Sigmoid colon (tissue), 7 donors: ENCODE results near the gene C5orf52. TPM values are rescaled to one million over a fixed set of nuclear protein-coding genes. Genes with fewer than 3 reads are reported as not detected.
"Not testable (repeated sequence)": the region's sequence is repeated elsewhere in the genome, so short reads cannot be mapped to it uniquely, and the experiment has no call there.

ENCODE experiments used
- DNase-seq: peaks from one replicate; pipeline ENCODE4 v3.0.0-alpha.2; 2019
- H3K27ac ChIP-seq, 4 donors: fragments of 200-600 bp; sonication (generic); one replicate each; pipeline ENCODE4 v1.5.1; 2016 to 2019; ENCODE audit warnings: mild to moderate bottlenecking in 1 of 4
- H3K27me3 ChIP-seq, 3 donors: fragments of 200-600 bp; sonication (generic); one replicate each; pipeline ENCODE4 v1.5.1; 2019; ENCODE audit warnings: mild to moderate bottlenecking in 1 of 3
- H3K36me3 ChIP-seq, 4 donors: fragments of 200-600 bp; sonication (generic); one replicate each; pipeline ENCODE4 v1.5.1; 2016 to 2019
- H3K4me1 ChIP-seq, 4 donors: fragments of 200-600 bp; sonication (generic); one replicate each; pipeline ENCODE4 v1.5.1; 2017 to 2019
- H3K4me3 ChIP-seq, 4 donors: fragments of 200-600 bp; sonication (generic); one replicate each; pipeline ENCODE4 v1.5.1; 2017 to 2019; ENCODE audit warnings: mild to moderate bottlenecking in 2 of 4, moderate library complexity in 1 of 4
- H3K9me3 ChIP-seq, 4 donors: fragments of 200-600 bp in 3 of 4; sonication (generic) in 3 of 4; one replicate each; pipeline versions ENCODE4 v1.5.1 to v1.6.1; 2013 to 2019
- EP300 ChIP-seq, 4 donors: sonication (generic); formaldehyde crosslinking; IDR thresholded peaks; one replicate each; pipeline ENCODE4 v1.6.1; 2017; ENCODE audit warnings: antibody characterized with exemption in 4 of 4
- POLR2A ChIP-seq, 2 donors: fragments of 450-650 bp; IDR thresholded peaks; one replicate each; pipeline ENCODE4 v1.6.1; 2016; ENCODE audit warnings: antibody characterized with exemption in 2 of 2, mild to moderate bottlenecking in 2 of 2, moderate library complexity in 2 of 2
- POLR2AphosphoS5 ChIP-seq, 4 donors: sonication (generic); formaldehyde crosslinking; IDR thresholded peaks; one replicate each; pipeline ENCODE4 v1.6.1; 2017; ENCODE audit warnings: antibody characterized with exemption in 4 of 4
- WGBS, 2 donors: extraction: QIAGEN DNeasy Blood & Tissue Kit; methylation state at CpG; one replicate each; pipeline ENCODE4 v1.1.7; 2013; 5-methylcytosine and 5-hydroxymethylcytosine counted together
- intact Hi-C: fragments of 100-400 bp; cut with DNase I; formaldehyde crosslinking; loops from one replicate; pipeline ENCODE4 v1.15.1; 2023
- polyA plus RNA-seq, 3 donors: library from polyadenylated mRNA; stranded (reverse); fragments of 200-250 nt; gene quantifications; one replicate each; pipeline ENCODE4 v1.2.3, GENCODE V29; 2013
- total RNA-seq, 4 donors: library from RNA; depleted of rRNA; stranded (reverse); fragments of >200 nt; gene quantifications; one replicate each; pipeline ENCODE4 v1.1.0, GENCODE V29; 2016
- TF ChIP-seq, protein P1 (sequence below), 4 experiments: fragments of 450-650 bp in 3 of 4; fragments of 200-600 bp in 1 of 4; IDR thresholded peaks; one replicate each; pipeline ENCODE4 v1.5.1; 2016 to 2019; ENCODE audit warnings: antibody characterized with exemption in 4 of 4, mild to moderate bottlenecking in 3 of 4, moderate library complexity in 2 of 4
- donor health status: healthy with polysubstance abuse.
- donor health status: Bipolar disorder and iron deficiency.
- donor health status: healthy.

Gene C5orf52
- total and polyA plus RNA-seq, 7 donors, result 0.48 TPM; not detected in 6

GRCh38 chr5:157681048-157681447 is 9.7 kb downstream of the C5orf52 start:
- peak in 2 of 4 donors; percentile 29 to 68 for TF ChIP-seq POLR2AphosphoS5 (IDR thresholded peaks at IDR 0.05)
- TF ChIP-seq POLR2A (IDR thresholded peaks at IDR 0.05), result no peak
- Histone ChIP-seq H3K27ac (peak overlapping the region in 1 of 4 donors; percentile 32), H3K4me3 (no peak overlapping the region), H3K27me3 (no peaks in the 10 kb centered on the region), H3K4me1 (peaks cover 0 to 14% (median 3%) of the 10 kb centered on the region in 4 donors), H3K36me3 (no peaks in the 10 kb centered on the region), H3K9me3 (no peaks in the 10 kb centered on the region)
- WGBS, 2 donors, result 78 to 91% methylated on average over 4 of the region's 4 CpGs
- DNase-seq, result no peak
- intact Hi-C loops, result no loop called here

DNA sequence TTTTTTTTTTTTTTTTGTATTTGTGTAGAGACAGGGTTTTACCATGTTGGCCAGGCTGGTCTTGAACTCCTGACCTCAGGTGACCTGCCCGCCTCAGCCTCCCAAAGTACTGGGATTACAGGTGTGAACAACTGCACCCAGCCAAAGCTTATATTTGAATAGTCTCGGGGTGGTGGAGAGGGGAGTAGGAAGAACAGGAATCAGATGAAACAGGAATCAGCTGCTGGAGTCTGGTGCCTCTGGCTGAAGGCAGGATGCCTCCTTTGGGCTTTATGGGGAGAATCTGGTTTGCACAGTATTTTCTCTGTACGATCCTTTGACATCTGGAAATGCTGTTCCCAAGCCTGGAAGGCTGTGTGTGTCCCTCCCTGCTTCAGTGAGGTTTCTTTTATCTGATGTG is 10.9 kb downstream of the C5orf52 start:
- H3K4me1 ChIP-seq, result peaks cover 0 to 14% (median 3%) of the 10 kb centered on the region in 4 donors
- H3K4me3 ChIP-seq, result no peak overlapping the region
- no peaks in the 10 kb centered on the region for H3K36me3 ChIP-seq
- TF ChIP-seq POLR2AphosphoS5 (IDR thresholded peaks at IDR 0.05) (no peak), POLR2A (IDR thresholded peaks at IDR 0.05) (no peak), EP300 (IDR thresholded peaks at IDR 0.05) (no peak)
- TF ChIP-seq, protein P1, sequence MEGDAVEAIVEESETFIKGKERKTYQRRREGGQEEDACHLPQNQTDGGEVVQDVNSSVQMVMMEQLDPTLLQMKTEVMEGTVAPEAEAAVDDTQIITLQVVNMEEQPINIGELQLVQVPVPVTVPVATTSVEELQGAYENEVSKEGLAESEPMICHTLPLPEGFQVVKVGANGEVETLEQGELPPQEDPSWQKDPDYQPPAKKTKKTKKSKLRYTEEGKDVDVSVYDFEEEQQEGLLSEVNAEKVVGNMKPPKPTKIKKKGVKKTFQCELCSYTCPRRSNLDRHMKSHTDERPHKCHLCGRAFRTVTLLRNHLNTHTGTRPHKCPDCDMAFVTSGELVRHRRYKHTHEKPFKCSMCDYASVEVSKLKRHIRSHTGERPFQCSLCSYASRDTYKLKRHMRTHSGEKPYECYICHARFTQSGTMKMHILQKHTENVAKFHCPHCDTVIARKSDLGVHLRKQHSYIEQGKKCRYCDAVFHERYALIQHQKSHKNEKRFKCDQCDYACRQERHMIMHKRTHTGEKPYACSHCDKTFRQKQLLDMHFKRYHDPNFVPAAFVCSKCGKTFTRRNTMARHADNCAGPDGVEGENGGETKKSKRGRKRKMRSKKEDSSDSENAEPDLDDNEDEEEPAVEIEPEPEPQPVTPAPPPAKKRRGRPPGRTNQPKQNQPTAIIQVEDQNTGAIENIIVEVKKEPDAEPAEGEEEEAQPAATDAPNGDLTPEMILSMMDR (IDR thresholded peaks at IDR 0.05), result no peak
- H3K27ac ChIP-seq, result no peak overlapping the region
- DNase-seq, result no peak
- intact Hi-C loops, result no loop called here
- 55 to 78% methylated on average over 3 of the region's 3 CpGs for WGBS, 2 donors
- no peaks in the 10 kb centered on the region for H3K9me3 ChIP-seq
- H3K27me3 ChIP-seq, result no peaks in the 10 kb centered on the region

- WGBS, 2 donors, result 68 to 88% methylated on average over 14 of the region's 14 CpGs
Observed at GRCh38 chr5:157686276-157687197, 15.2 kb downstream of the C5orf52 start.

DNA sequence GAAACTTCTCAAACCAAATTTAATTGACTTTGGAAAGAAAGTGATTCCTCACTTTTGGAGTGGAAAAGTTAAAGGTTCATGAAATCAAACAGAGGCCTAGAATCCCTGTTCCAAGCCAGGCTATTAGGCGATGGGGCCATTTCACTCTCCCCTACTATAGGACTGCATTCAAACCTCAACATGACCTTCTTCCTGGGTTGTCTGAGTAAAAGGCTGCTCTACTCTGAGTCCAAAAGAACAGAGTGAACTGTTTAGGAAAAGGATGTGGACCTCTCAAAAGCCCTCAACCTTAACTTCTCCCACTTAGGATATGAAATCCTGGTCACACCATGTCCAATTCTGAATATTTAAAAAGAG is 15.8 kb downstream of the C5orf52 start:
- 89 to 92% methylated on average over 1 of the region's 1 CpG for WGBS, 2 donors
- Histone ChIP-seq H3K27me3 (no peaks in the 10 kb centered on the region), H3K4me3 (no peak overlapping the region), H3K36me3 (no peaks in the 10 kb centered on the region), H3K4me1 (no peaks in the 10 kb centered on the region), H3K27ac (no peak overlapping the region), H3K9me3 (no peaks in the 10 kb centered on the region)
- DNase-seq, result no peak
- TF ChIP-seq POLR2A (IDR thresholded peaks at IDR 0.05) (no peak), POLR2AphosphoS5 (IDR thresholded peaks at IDR 0.05) (no peak), EP300 (IDR thresholded peaks at IDR 0.05) (no peak)
- TF ChIP-seq, protein P1 (IDR thresholded peaks at IDR 0.05), result no peak
- intact Hi-C loops, result no loop called here

More at GRCh38 chr5:157686276-157687197, 15.2 kb downstream of the C5orf52 start:
- H3K4me3 ChIP-seq, H3K9me3 ChIP-seq, H3K27me3 ChIP-seq, DNase-seq, intact Hi-C loops, H3K4me1 ChIP-seq, H3K36me3 ChIP-seq, H3K27ac ChIP-seq: not testable (repeated sequence)

GRCh38 chr5:157689942-157690689 is 18.8 kb downstream of the C5orf52 start:
- no peak overlapping the region for H3K27ac ChIP-seq
- intact Hi-C loops, result no loop called here
- TF ChIP-seq POLR2A (IDR thresholded peaks at IDR 0.05) (no peak), POLR2AphosphoS5 (IDR thresholded peaks at IDR 0.05) (no peak), EP300 (IDR thresholded peaks at IDR 0.05) (no peak)
- TF ChIP-seq, protein P1 (IDR thresholded peaks at IDR 0.05), result peak in 1 of 4 experiments; percentile 26
- H3K27me3 ChIP-seq, result no peaks in the 10 kb centered on the region
- peak overlapping the region in 3 of 4 donors; percentile 8 to 43 (median 28) for H3K4me3 ChIP-seq
- 74 to 90% methylated on average over 52 of the region's 52 CpGs for WGBS, 2 donors
- no peaks in the 10 kb centered on the region for H3K4me1 ChIP-seq
- no peaks in the 10 kb centered on the region for H3K36me3 ChIP-seq
- no peaks in the 10 kb centered on the region for H3K9me3 ChIP-seq
- no peak for DNase-seq
